CD14-positive monocyte (primary cell): ENCODE measurements around the gene CPE. TPM values are rescaled to one million over a fixed set of nuclear protein-coding genes. Genes with fewer than 3 reads are reported as not detected.

Source experiments
- DNase-seq, 3 donors: peaks; one replicate each; pipeline ENCODE4 v3.0.0-alpha.2; 2011 to 2022
- H2AFZ ChIP-seq: 2 replicates; pipeline ENCODE4 v1.6.0; 2012; ENCODE audit warnings: mild to moderate bottlenecking, low read depth, low read length, inconsistent platforms; ENCODE audit not compliant: insufficient read depth, poor library complexity, severe bottlenecking
- H3K27ac ChIP-seq, 2 donors: 1 replicate in 1 of 2; 2 replicates in 1 of 2; pipeline ENCODE4 v1.5.1; 2012 to 2013; ENCODE audit warnings: low read length in 2 of 2, control low read depth in 1 of 2, inconsistent platforms in 1 of 2, low read depth in 1 of 2, mild to moderate bottlenecking in 1 of 2
- H3K27me3 ChIP-seq, 2 donors: one replicate each; pipeline versions ENCODE4 v1.6.0 to v1.6.1; 2011 to 2013; ENCODE audit warnings: low read length in 2 of 2; ENCODE audit not compliant: control insufficient read depth in 2 of 2, insufficient read depth in 2 of 2
- H3K36me3 ChIP-seq, 2 donors: replicated peaks in 1 of 2; 1 replicate in 1 of 2; 2 replicates in 1 of 2; pipeline versions ENCODE4 v1.5.1 to v1.6.1; 2012 to 2013; ENCODE audit warnings: low read length in 2 of 2, control low read depth in 1 of 2, inconsistent platforms in 1 of 2, mild to moderate bottlenecking in 1 of 2; ENCODE audit not compliant: insufficient read depth in 2 of 2, control insufficient read depth in 1 of 2
- H3K4me1 ChIP-seq, 2 donors: 1 replicate in 1 of 2; 2 replicates in 1 of 2; pipeline versions ENCODE4 v1.5.1 to v1.6.1; 2012 to 2013; ENCODE audit warnings: low read length in 2 of 2, control low read depth in 1 of 2, inconsistent platforms in 1 of 2, mild to moderate bottlenecking in 1 of 2, moderate library complexity in 1 of 2; ENCODE audit not compliant: insufficient read depth in 2 of 2, control insufficient read depth in 1 of 2
- H3K4me2 ChIP-seq: replicated peaks from 2 replicates; pipeline ENCODE3; 2012; ENCODE audit warnings: low read length, moderate library complexity, mild to moderate bottlenecking; ENCODE audit not compliant: poor library complexity, severe bottlenecking; ENCODE audit errors: extremely low read depth
- H3K4me3 ChIP-seq, 3 experiments: fragments of 200-600 bp in 1 of 3; sonication (generic) in 1 of 3; replicated peaks in 1 of 3; 1 replicate in 2 of 3; 2 replicates in 1 of 3; pipeline ENCODE4 v1.5.1; 2011 to 2013; ENCODE audit warnings: low read length in 3 of 3, mild to moderate bottlenecking in 3 of 3, control low read depth in 2 of 3, low read depth in 2 of 3, inconsistent platforms in 1 of 3, moderate library complexity in 1 of 3
- H3K79me2 ChIP-seq: 2 replicates; pipeline ENCODE4 v1.6.0; 2012; ENCODE audit warnings: mild to moderate bottlenecking, control low read depth, inconsistent platforms, low read length, moderate library complexity; ENCODE audit not compliant: insufficient read depth
- H3K9ac ChIP-seq: 2 replicates; pipeline ENCODE4 v1.6.0; 2017; ENCODE audit warnings: low read length, mild to moderate bottlenecking; ENCODE audit not compliant: insufficient read depth, poor library complexity, severe bottlenecking
- H3K9me3 ChIP-seq, 2 donors: replicated peaks in 1 of 2; 1 replicate in 1 of 2; 2 replicates in 1 of 2; pipeline versions ENCODE4 v1.5.1 to v1.6.1; 2012 to 2013; ENCODE audit warnings: low read length in 2 of 2, control low read depth in 1 of 2; ENCODE audit not compliant: control insufficient read depth in 1 of 2, insufficient read depth in 1 of 2
- H4K20me1 ChIP-seq: 2 replicates; pipeline ENCODE4 v1.6.0; 2012; ENCODE audit warnings: mild to moderate bottlenecking, low read length, control low read depth, moderate library complexity; ENCODE audit not compliant: insufficient read depth
- H3K27ac Mint-ChIP-seq, 7 donors: one replicate each; pipeline ENCODE4 v1.8.0; 2020; ENCODE audit warnings: mild to moderate bottlenecking in 7 of 7, mixed read lengths in 7 of 7, moderate library complexity in 6 of 7, inconsistent platforms in 2 of 7
- H3K27me3 Mint-ChIP-seq, 3 donors: one replicate each; pipeline ENCODE4 v1.8.0; 2021 to 2022; ENCODE audit warnings: low read depth in 3 of 3, mild to moderate bottlenecking in 3 of 3, mixed read lengths in 3 of 3, moderate library complexity in 3 of 3, inconsistent platforms in 1 of 3
- H3K36me3 Mint-ChIP-seq, 2 donors: one replicate each; pipeline ENCODE4 v1.8.0; 2020; ENCODE audit warnings: mixed read lengths in 2 of 2, inconsistent platforms in 1 of 2, mild to moderate bottlenecking in 1 of 2
- H3K4me1 Mint-ChIP-seq: one replicate; pipeline ENCODE4 v1.8.0; 2020; ENCODE audit warnings: mild to moderate bottlenecking, mixed read lengths
- H3K4me3 Mint-ChIP-seq, 2 donors: one replicate each; pipeline ENCODE4 v1.8.0; 2020; ENCODE audit warnings: mild to moderate bottlenecking in 2 of 2, mixed read lengths in 2 of 2, moderate library complexity in 1 of 2
- H3K9me3 Mint-ChIP-seq, 7 donors: one replicate each; pipeline ENCODE4 v1.8.0; 2020 to 2022; ENCODE audit warnings: mixed read lengths in 7 of 7, mild to moderate bottlenecking in 6 of 7, moderate library complexity in 6 of 7, inconsistent platforms in 2 of 7
- WGBS: methylation state at CpG from one replicate; pipeline ENCODE4 v1.1.5; 2013; ENCODE audit warnings: missing lambda C conversion rate; ENCODE audit not compliant: insufficient coverage; 5-methylcytosine and 5-hydroxymethylcytosine counted together
- intact Hi-C, 2 donors: fragments of 100-400 bp; cut with micrococcal nuclease; formaldehyde crosslinking; loops; one replicate each; pipeline versions ENCODE4 v1.15.0 to v1.15.1; 2023
- polyA plus RNA-seq, 3 donors: library from polyadenylated mRNA; depleted of rRNA in 1 of 3; unstranded in 2 of 3; stranded (reverse) in 1 of 3; fragments of 300-500 nt in 2 of 3; fragments of >200 nt in 1 of 3; fragmentation: Illumina TruSeq in 2 of 3; gene quantifications; 1 replicate in 2 of 3; 2 replicates in 1 of 3; pipeline ENCODE4 v1.2.3, GENCODE V29; 2012 to 2021
- TF ChIP-seq, protein P1 (sequence below): fragments of 200-600 bp; IDR thresholded peaks from one replicate; pipeline ENCODE4 v1.8.0; 2022; ENCODE audit warnings: antibody characterized with exemption, mild to moderate bottlenecking

The CPE gene
- polyA plus RNA-seq, 3 donors = 0.09 to 0.13 TPM; not detected in 1

DNA sequence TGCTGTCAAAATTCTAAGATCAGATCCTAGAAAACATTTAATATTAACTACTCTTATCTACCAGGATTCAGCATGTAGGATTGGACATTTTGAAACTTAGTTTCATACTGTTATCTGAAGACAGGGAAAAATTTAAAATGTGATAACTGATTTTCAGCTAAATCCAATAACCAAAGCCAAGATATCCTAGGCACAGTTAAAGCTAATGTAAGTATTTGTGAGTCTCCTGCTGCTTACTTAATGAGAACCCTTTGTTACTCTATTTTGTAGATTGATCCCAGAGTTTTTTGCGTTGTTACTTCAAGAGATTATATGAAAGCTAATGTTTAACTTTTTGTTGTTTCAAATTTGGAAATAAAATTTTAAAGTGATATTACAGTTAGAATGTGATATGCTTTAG, 2.0 kb downstream of the CPE start:
- Histone ChIP-seq H3K36me3 (no peaks in the 10 kb centered on the region), H3K9me3 (no peaks in the 10 kb centered on the region), H3K4me1 (peaks cover 8 to 12% of the 10 kb centered on the region in 2 donors), H3K9ac (no peak overlapping the region), H3K27me3 (peaks cover 38 to 73% of the 10 kb centered on the region in 2 donors), H2AFZ (no peak overlapping the region), H4K20me1 (no peaks in the 10 kb centered on the region), H3K79me2 (no peaks in the 10 kb centered on the region), H3K27ac (no peak overlapping the region), H3K4me3 (no peak overlapping the region), H3K4me2 (no peak overlapping the region)
- Mint-ChIP-seq H3K27me3 (peaks cover 29 to 57% (median 42%) of the 10 kb centered on the region in 3 donors), H3K4me1 (peaks cover 10% of the 10 kb centered on the region), H3K36me3 (peaks cover 0 to 4% of the 10 kb centered on the region in 2 donors), H3K27ac (no peak overlapping the region), H3K9me3 (peaks cover 0 to 4% (median 0%) of the 10 kb centered on the region in 7 donors), H3K4me3 (no peak overlapping the region)
- intact Hi-C loops = no loop called here
- no peak for DNase-seq
- 100% methylated on average over 1 of the region's 1 CpG for WGBS
- TF ChIP-seq, protein P1, sequence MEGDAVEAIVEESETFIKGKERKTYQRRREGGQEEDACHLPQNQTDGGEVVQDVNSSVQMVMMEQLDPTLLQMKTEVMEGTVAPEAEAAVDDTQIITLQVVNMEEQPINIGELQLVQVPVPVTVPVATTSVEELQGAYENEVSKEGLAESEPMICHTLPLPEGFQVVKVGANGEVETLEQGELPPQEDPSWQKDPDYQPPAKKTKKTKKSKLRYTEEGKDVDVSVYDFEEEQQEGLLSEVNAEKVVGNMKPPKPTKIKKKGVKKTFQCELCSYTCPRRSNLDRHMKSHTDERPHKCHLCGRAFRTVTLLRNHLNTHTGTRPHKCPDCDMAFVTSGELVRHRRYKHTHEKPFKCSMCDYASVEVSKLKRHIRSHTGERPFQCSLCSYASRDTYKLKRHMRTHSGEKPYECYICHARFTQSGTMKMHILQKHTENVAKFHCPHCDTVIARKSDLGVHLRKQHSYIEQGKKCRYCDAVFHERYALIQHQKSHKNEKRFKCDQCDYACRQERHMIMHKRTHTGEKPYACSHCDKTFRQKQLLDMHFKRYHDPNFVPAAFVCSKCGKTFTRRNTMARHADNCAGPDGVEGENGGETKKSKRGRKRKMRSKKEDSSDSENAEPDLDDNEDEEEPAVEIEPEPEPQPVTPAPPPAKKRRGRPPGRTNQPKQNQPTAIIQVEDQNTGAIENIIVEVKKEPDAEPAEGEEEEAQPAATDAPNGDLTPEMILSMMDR = no peak

DNA sequence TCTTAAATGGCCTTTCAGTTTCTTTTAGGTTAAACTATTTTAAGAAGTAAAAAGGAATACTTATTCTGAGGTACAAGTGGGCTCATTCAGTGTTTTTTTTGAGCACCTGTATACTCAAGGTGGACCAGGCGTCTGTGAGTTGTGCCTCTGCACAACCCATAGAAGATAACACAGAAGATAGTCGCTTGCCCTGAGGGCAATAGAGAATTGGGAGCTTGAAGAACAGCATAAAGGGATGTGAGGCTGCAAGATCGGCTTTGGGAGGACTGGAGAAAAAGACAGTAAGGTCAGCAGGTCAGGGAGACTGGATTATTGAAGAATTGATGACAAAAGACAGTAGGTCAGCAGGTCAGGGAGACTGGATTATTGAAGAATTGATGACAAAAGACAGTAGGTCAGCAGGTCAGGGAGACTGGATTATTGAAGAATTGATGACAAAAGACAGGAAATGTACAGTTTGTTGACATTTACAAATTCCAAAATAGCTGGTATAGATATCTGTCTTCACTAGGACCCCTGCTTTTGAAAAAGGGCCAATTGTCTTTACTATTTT, 3.1 kb downstream of the CPE start:
- H3K4me3 ChIP-seq = no peak overlapping the region
- Mint-ChIP-seq H3K36me3 (peaks cover 0 to 4% of the 10 kb centered on the region in 2 donors), H3K4me3 (peak overlapping the region in 1 of 2 donors; percentile 5), H3K9me3 (peaks cover 0 to 4% (median 0%) of the 10 kb centered on the region in 7 donors), H3K4me1 (peaks cover 10% of the 10 kb centered on the region), H3K27ac (no peak overlapping the region), H3K27me3 (peaks cover 20 to 49% (median 45%) of the 10 kb centered on the region in 3 donors)
- TF ChIP-seq, protein P1 = no peak
- no peaks in the 10 kb centered on the region for H3K36me3 ChIP-seq
- no peak for DNase-seq
- intact Hi-C loops = no loop called here
- peaks cover 8 to 12% of the 10 kb centered on the region in 2 donors for H3K4me1 ChIP-seq
- no peaks in the 10 kb centered on the region for H3K79me2 ChIP-seq
- WGBS = 97% methylated on average over 3 of the region's 3 CpGs
- no peaks in the 10 kb centered on the region for H4K20me1 ChIP-seq
- no peak overlapping the region for H2AFZ ChIP-seq
- H3K9ac ChIP-seq = no peak overlapping the region
- peaks cover 32 to 67% of the 10 kb centered on the region in 2 donors for H3K27me3 ChIP-seq
- H3K4me2 ChIP-seq = no peak overlapping the region
- no peak overlapping the region for H3K27ac ChIP-seq
- H3K9me3 ChIP-seq = no peaks in the 10 kb centered on the region
